D341Med (cell line): ENCODE data around the gene CADM4.

Source experiments
- DNase-seq: peaks from one replicate; pipeline ENCODE4 v3.0.0; 2012; ENCODE audit warnings: low spot score

The CADM4 gene

GRCh38 chr19:43582495-43582894 lies 57.2 kb downstream of the CADM4 start:
- no peak for DNase-seq

GRCh38 chr19:43581467-43581866 lies 58.2 kb downstream of the CADM4 start:
- DNase-seq, result no peak

GRCh38 chr19:43578787-43579186 lies 60.9 kb downstream of the CADM4 start:
- no peak for DNase-seq

- no peak for DNase-seq
Observed at GRCh38 chr19:43575955-43576878, 63.4 kb downstream of the CADM4 start.

- DNase-seq, result peak; percentile 98
Observed at GRCh38 chr19:43575156-43575950, 64.3 kb downstream of the CADM4 start, which contains the start of the genes PINLYP and XRCC1. PINLYP (plus strand) TSS chr19:43575801; CDS start chr19:43577192, 1,391 bp downstream. XRCC1 (minus strand) TSS chr19:43575527; CDS start chr19:43575458, 69 bp downstream.

GRCh38 chr19:43574424-43575155 lies 65.1 kb downstream of the CADM4 start:
- no peak for DNase-seq
